Stimulated activated CD4-positive, alpha-beta T cell treated with anti-CD3 and anti-CD28 coated beads, TNF-alpha, amount 100 ng/mL, for 1 hour (primary cell): ENCODE measurements around the gene DAPP1.

ENCODE experiments used
- DNase-seq, 3 donors: peaks; one replicate each; pipeline ENCODE4 v3.0.0-alpha.2; 2020; ENCODE audit warnings: low read depth in 3 of 3, low spot score in 1 of 3

Gene DAPP1

DNA sequence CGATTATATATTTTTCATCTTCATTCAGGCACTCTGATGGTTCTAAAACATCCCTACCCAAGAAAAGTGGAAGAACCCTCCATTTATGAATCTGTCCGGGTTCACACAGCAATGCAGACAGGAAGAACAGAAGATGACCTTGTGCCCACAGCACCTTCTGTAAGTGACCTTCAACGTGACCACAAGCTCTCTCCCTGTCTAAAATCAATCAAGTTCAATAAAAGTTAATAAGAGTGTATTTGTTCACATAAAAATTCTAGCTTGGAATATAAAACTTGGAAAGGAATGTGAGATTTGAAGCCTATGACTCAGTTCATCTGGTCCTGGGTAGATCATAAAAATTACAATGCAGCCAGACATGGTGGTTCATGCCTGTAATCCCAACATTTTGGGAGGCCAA, 36.6 kb downstream of the DAPP1 start:
- no peak for DNase-seq

DNA sequence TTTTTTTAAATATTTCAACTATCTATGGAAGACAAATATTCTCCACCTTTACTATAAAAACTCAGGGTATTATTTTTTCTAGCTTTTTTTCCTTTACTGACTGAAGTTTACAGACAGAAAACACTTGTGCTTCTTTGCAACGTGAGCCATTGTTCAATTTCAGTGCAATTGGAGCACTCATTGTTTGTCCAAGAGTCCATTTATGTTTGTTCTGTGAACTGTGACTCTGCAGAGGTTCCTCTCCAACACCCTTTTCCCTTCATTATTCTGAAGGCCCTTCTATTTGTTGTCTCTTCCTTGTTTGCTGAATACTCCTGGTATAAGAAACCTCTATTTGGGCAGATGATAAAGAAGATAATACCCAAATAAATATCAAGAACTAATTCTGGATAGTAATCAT, 37.4 kb downstream of the DAPP1 start:
- DNase-seq: no peak

DNA sequence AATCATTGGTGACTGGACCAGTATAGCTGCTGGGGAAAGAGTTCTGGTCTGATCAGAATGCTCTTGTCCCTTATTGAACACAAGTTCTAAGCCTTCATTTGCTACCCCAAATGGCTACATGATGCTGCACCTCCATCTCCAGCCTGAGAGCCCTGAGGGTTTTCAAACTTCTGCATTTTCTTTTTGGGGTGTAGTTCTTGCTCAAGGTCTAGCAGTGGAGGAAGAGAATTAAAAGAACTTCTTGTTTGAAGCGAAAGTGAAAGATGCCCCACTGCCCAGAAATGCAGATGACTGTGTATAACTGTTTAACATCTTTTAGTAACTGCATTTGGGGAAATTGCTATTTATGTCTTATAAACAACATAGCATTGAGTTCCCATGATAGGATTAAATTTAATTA, 39.1 kb downstream of the DAPP1 start:
- no peak for DNase-seq

DNA sequence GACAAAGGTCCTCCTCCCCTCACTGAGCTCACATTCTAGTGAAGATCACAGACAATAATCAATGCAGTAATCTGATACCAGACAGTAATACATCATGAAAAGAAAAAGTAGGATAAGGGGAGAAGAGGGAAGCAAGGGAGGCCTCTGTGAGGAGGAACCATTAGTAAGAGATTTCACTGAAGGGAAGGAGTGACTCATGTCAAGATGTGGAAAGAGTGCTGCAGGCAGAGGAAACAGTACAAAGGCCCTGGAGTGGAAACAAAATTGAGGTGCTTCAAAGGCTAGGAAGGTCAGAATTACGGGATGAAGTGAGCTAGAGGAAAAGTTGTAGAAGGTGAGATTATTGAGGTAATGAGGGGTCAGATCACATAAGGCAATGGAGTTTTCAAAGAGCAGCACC, 39.5 kb downstream of the DAPP1 start:
- DNase-seq: no peak

DNA sequence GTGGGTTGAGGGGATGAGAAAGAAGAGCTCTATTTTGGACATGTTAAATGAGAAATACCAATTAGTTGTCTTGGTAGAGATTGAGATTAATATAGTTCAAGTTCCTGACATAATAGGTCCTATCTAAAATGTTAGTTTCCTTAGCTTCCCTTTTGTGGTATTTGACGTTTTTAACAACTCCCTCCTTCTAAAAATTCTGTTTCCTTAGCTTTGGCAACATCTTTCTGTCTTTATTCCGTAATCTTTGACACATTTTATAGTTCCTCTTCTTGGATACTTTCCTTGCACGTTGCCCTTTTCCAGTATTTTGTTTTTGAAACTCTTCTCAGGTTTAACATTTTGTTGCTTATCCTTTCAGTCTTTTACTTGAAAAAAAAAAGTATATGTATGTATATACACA, 40.7 kb downstream of the DAPP1 start:
- no peak for DNase-seq

DNA sequence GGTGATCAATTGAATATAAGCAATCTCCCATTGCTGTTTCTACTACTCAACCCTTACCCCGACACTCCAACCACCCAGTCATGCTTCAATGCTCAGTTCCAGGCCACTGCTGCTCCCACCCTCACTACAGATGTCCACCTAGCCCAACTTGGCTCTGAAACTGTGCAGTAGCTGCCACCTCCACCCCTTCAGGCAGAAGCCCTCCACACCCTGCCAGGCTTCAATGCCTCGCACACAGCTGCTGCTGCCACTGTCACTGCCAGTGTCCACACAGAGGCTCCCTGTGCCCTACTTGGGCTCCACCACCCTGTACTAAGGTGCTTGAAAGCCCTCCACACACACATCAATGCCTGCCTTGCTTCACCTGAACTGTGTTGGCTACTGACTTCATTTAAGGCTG, 43.0 kb downstream of the DAPP1 start:
- no peak for DNase-seq

DNA sequence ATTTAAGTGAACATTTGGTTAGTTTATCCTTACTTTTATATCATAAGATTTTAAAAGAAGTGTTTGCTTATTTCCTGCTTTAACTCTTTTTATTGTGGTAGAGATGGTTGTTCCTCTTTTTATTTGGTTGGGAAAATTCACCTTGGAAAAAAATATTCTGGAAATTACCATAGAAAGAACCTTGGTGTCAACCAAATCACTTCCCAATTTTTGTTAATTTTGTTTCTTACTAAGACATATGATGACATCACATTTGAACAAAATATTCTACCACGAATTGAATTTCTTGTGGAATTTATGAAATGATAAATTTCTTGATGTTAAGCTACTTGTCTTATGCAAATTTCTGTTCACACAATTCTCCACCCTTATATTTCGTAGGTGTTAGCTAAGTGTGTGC, 43.9 kb downstream of the DAPP1 start:
- DNase-seq: no peak

DNA sequence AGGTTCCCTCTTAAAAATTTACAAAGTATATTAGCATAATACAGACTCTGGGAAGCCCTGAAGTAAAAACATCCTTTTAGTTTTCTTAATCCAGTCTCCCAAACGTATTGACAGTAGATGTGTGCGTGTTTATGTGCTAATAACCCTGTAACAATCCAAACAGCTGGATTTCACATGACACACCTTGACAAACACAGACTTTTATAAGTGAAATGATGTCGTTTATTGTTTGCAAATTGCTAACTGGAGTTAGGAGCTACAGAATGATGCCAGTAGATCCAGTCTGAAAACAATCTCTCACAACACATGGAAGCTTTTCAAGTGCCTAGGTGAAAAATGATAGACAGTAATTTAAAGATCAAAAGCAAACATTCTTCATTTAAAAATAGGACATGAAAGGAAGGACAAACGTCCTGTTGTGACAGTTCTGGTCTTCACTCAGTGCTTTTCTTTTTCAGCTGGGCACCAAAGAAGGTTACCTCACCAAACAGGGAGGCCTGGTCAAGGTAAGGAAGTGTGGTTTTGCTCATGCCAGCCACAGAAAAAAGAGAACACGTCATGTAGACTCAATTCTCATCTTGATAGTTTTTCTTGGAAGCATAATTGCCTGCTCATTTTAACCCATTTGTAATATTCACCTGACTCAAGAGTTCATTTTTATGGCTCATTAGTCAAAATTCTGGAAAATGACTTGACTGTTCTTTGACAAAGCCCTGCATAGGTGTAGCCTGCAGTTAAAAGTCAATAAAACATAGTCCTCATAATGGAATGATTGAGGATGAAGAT, 44.7 kb downstream of the DAPP1 start:
- DNase-seq: no peak

DNA sequence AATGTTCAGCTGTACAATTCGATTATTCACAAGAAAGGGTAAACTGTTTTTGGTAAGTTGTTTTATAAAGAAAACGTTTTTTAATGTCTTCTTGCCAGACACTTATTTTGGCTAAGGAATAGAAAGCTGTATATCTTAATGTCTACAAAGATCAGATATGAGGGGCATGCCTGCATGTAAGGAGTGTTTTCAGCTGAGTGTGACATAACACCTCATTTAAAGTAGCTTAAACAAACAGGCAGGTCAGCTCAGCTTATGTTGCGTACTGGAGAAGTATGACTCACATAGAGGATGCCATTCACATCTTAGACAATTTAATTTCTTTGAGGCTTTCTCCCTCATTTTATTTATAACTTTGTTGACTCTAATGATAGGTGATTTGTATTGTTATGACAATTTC, 47.2 kb downstream of the DAPP1 start:
- no peak for DNase-seq

DNA sequence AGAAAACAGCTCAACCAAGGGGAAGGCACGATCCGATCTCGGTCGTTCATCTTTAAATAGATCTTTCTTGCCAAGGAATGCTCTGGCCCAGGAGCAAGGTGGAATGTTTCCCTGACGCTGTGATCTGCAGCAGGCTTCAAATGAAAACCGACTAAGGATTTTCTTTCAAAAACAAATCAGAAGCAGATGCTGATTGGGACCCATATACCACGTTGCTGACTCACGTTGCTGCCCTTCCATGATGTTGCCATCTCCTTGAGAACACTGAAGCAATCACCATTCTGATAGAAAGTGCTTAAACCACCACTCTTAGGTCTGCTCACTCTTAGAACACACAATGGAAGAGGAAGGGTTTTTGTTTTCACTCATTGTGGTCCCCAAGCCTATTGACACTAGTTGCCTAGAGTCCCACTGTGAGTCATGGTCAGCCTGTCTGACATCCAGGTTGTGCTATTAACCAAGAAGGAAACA, 51.5 kb downstream of the DAPP1 start:
- DNase-seq: no peak

DNA sequence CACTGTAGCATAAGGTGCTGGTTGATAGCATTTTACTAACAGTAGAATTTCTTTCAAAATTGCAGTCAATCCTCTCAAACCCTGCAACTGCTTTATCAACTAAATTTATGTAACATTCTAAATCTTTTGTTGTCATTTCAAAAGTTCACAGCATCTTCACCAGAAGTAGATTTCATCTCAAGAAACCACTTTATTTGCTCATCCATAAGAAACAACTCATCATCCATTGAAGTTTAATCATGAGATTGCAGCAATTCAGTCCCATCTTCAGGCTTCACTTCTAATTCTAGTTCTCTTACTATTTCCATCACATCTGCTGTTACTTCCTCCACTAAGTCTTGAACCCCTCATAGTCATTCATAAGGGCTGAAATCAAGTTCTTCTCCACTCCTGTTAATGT, 55.9 kb downstream of the DAPP1 start:
- no peak for DNase-seq

DNA sequence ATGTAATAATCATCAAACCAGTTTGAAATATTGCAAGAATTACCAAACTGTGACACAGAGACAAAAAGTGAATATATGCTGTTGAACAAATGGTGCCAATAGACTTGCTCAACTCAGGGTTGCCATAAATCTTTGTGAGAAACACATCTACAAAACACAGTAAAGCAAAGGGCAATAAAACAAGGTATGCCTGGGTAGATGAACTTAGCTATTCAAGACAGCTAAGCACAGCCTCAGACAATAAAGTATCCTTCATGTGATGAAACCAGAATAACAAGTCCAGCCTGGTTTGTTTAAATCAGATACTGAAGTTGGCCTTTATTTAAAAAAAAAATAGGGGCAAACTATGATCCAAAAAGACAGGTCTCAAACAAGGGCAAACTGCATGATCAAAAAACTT, 58.4 kb downstream of the DAPP1 start:
- no peak for DNase-seq

DNA sequence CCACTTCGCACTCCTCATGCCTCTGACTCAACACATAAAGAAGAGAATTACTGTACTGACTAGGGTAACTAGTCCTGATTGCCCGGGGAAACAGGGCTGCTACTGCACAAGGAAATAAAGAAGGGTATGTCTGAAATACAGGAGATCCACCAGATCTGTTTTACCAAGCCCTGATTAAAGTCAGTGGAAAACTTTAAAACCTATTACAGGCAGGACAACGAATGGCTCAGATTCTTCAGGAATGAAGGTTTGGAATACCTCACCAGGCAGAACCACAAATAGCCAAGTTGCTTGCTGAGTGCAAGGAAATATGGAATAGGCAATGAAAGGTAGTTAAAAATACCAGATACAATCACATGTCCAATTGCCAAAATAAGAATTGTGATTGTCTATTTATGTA, 60.3 kb downstream of the DAPP1 start:
- no peak for DNase-seq

DNA sequence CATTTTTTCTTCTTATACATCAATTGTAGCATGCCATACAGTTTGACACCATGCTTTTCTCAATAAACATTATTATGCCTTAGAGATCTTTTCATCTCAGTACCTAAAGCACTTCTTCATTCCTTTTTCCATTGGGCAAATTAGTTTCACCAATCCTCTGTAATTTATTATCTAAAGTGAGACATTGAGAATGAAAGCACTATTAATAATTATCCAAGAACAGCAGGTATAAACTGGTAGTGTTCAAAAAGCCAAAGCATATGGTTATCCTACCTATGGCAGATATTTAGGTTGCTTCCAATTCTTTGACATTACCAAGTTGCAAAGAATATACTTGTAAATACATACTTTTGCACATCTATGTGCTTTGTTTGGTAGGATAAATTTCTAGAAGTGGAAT, 62.0 kb downstream of the DAPP1 start:
- no peak for DNase-seq

DNA sequence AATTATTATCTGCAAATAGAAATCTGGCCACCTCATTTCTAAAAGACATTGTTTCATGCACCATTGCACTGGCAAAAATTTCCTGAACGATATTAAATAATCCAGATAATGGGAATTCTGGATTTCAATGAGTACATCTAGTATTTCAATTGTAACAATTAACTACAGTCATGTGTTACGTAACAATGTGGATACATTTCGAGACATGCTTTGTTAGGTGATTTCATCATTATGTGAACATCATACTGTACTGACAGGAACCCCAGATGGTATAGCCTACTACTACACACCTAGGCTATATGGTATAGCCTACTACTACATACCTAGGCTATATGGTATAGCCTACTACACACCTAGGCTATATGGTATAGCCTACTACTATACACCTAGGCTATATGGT, 62.8 kb downstream of the DAPP1 start:
- no peak for DNase-seq

DNA sequence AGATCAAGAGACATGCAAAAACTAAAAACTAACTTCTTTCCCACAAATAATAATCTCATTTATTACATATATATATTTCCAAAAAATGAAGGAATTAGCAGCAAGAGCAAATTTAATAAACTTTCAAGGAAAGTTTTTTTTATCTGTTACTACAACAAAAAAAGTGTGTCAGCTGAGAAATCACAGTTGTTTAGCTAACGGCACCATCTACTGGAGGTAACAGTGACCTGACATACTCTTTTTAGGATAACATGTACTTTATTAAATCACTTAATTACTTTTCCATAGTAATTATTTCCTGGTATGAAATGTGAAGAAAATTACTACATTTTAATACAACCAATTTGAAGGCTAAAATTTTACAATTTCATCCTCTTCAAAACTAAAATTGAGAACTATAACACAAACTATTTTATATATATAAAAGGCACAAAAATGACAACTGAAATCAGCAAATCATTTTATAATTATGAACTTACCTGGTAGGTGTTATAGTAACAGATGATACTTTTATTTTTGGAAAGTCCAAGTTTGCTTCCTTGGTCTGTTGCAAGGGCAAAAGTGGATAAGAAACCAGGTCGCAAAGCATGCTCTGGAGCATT, 68.5 kb downstream of the DAPP1 start:
- DNase-seq: no peak

DNA sequence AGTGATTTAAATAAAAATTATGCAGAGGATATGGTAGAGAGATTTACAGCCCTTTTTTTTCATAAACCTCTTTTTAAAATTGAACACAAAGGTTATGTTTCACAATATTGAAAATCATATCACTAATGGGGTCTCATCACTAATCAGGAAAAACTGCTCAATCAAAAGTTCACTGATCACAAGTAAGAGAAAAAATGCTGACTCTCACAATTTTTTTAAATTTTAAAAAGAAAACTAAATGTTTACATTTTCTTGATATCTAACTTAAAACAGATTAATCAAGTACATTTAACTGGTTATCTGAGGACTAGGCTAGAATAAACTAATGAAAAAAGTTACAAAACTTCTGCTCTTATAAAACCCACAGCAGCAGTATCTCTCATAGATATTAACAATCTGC, 69.1 kb downstream of the DAPP1 start:
- DNase-seq: no peak

DNA sequence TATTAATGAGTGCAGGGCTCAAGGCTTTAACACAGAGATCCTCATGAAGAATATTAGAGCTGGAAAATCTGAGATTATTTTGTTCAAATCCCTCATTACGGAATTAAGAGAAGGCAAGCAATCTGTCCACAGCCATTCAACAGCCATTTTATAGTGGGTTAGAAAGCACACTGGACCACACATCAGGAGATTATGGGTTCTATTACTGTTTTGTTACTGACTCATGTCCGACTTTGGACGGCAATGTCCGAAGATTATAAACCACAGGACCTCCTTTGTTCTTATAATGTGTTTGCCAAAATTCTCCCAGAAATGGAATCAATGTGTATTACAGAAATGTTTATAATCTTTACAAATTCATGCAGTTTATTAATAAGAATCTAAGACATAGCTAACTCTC, 69.5 kb downstream of the DAPP1 start:
- DNase-seq: no peak

DNA sequence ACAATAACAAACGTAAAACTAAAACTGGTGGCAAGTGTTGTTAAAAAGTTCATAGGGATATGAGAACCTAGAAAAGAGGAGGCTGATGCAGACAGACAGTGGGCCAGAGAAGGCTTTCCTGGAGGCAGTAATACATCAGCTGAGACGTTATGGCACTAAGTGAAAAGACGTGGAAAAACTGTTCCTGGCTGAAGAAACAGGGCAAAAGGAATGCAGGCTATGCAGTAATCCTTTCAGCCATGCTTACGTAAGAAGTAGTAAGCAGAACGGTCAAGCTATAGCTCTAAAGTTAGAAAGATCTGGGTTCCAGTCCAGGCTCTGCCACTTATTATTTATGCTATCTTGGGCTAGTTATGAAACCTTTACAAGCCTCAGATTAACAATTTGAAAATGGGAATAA, 71.2 kb downstream of the DAPP1 start:
- DNase-seq: no peak

DNA sequence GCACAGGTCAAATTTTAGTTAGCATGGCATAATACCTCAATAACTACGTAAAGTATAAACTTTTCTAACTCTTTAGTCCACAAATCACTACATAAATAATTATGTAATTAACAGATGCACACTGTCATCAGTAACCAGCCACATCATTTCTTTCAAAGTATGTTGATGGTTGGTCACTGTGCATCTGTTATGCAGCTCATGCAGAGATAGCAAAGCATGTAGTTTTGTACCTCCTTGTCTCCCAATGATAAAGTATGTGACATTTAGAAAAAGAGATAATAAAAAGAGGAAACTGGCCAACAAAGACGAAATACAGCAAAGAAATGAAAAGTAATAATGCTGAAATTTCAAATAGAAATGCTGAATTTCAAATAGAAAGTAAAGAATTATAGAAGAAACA, 74.7 kb downstream of the DAPP1 start:
- DNase-seq: no peak

DNA sequence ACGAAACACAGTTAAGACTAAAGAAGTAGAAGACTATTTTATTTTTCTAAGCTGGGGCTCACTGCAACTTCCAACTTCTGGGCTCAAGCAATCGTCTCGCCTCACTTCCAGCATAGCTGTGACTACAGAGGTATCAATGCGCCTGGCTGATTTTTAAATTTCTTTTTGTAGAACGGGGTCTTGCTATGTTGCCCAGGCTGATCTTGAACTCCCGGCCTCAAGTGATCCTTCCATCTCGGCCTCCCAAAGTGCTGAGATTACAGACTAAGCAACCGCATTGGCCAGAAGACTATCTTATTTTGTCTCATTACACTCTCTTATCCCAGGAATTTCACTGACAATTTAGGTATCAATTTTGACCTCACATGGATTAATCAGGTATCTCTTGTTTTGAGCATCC, 76.4 kb downstream of the DAPP1 start:
- DNase-seq: no peak

DNA sequence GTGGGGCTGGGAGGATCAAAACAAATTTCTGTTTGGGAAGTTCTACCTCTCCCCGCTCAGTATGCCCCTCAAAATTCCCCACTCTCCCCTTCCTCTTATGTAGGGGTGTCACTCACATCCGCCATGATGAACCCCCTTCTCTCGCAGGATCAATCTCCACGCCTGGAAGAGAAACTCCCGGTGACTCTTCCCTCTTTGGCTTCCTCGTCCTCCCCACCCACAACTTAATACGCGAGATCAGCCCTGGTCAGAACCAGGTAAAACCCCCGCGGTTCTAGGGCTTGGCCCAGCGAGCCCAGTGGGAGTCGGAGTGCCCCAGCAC, 77.2 kb downstream of the DAPP1 start:
- DNase-seq: no peak
